ENCODE results near the gene EEF1G.

EEF1G gene

GRCh38 chr11:62602141-62603071, 28.7 kb upstream of the EEF1G start:
- no peak for DNase-seq (ENCODE audit: low read depth)
- H3K4me3 ChIP-seq (ENCODE audit: low read depth, low read length): peak overlapping the region; percentile 99

DNA sequence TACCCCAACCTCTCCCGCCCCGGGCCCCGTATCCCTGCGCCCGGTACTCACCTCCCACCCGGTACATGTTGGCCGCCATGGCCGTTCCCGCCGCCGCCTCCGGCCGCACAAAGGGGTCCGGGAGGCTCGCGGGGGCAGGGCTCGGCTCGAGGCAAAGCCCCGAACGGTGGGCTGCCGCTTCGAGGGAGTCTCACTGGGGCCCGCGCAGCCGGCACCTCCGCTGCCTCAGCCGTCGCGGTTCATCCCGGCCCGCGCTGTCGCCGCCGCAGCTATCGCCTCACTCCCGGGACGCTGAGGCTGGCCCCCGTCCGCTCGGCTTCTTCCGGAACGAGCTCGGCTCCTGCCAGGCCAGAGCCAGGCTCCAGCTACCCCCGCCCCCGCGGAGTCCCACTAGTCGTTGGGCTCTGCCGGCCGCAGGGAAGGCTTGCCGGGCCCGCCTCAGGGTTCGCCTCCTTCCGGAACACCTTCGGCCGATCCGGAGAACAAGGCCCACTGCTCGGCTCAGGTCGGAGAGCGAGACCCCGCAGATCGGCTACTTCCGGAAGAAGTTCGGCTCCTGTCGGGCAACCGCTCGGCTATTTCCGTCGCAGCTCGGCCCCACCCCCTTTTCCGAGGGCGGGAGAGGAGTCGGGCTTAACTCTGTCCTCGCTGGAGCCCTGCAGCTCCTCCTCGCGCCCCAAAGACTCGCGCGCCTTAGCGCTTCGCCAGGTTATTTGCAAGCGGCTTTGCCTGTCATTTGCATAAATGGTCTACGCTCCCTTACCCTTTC, 27.9 kb upstream of the EEF1G start, which contains the start of gene MTA2:
MTA2 (minus strand) TSS at position 494 of the 769 bp plus-strand sequence; CDS start at position 79, 415 bp downstream.
- H3K4me3 ChIP-seq (ENCODE audit: low read depth, low read length): peak within 1 kb of the TSS; percentile 99
- TF ChIP-seq, protein P1, sequence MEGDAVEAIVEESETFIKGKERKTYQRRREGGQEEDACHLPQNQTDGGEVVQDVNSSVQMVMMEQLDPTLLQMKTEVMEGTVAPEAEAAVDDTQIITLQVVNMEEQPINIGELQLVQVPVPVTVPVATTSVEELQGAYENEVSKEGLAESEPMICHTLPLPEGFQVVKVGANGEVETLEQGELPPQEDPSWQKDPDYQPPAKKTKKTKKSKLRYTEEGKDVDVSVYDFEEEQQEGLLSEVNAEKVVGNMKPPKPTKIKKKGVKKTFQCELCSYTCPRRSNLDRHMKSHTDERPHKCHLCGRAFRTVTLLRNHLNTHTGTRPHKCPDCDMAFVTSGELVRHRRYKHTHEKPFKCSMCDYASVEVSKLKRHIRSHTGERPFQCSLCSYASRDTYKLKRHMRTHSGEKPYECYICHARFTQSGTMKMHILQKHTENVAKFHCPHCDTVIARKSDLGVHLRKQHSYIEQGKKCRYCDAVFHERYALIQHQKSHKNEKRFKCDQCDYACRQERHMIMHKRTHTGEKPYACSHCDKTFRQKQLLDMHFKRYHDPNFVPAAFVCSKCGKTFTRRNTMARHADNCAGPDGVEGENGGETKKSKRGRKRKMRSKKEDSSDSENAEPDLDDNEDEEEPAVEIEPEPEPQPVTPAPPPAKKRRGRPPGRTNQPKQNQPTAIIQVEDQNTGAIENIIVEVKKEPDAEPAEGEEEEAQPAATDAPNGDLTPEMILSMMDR (IDR thresholded peaks at IDR 0.05; ENCODE audit: control insufficient read depth, extremely low read depth, insufficient read depth): no peak
- DNase-seq (ENCODE audit: low read depth): peak; percentile 93

More at GRCh38 chr11:62602141-62603071, 28.7 kb upstream of the EEF1G start:
- TF ChIP-seq, protein P1 (IDR thresholded peaks at IDR 0.05; ENCODE audit: control insufficient read depth, extremely low read depth, insufficient read depth): no peak

DNA sequence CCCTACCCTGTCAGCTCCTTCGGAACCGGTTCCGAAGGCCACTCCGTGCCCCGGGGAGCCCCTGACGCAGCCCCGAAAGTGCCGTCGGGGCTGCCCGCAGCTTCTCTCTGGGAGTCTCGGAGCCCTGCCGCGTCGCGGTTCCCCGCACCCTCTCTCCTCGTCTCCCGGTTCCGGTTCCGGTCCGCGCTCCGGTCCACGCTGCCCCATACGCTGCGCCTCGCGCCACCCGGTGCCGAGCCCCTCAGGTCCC, 27.4 kb upstream of the EEF1G start:
- no peak for DNase-seq (ENCODE audit: low read depth)
- H3K4me3 ChIP-seq (ENCODE audit: low read depth, low read length): peak overlapping the region; percentile 99
- TF ChIP-seq, protein P1 (IDR thresholded peaks at IDR 0.05; ENCODE audit: control insufficient read depth, extremely low read depth, insufficient read depth): no peak

GRCh38 chr11:62600367-62601121, 26.9 kb upstream of the EEF1G start:
- peak overlapping the region; percentile 99 for H3K4me3 ChIP-seq (ENCODE audit: low read depth, low read length)
- DNase-seq (ENCODE audit: low read depth): no peak
- TF ChIP-seq, protein P1 (IDR thresholded peaks at IDR 0.05; ENCODE audit: control insufficient read depth, extremely low read depth, insufficient read depth): no peak

DNA sequence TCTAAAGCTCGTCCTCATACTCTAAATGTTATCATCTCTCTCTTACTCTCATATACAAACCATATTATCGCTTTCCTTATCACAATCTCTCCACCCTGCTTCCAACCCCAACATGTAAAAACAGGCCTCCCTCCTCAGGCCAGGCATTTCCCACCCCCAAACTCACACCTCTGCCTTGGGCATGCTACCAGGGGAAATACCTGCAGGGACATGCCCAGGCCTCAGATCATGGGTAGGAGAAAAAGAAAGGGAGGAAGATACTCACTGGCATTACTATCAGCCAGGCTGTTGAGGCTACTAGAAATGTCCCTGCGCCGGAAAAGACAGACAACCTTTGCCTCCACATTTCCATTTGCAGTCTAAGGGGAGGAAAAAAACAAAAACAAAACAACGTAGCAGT, 26.2 kb upstream of the EEF1G start:
- DNase-seq (ENCODE audit: low read depth): no peak
- peak overlapping the region; percentile 99 for H3K4me3 ChIP-seq (ENCODE audit: low read depth, low read length)
- TF ChIP-seq, protein P1 (IDR thresholded peaks at IDR 0.05; ENCODE audit: control insufficient read depth, extremely low read depth, insufficient read depth): no peak

- TF ChIP-seq, protein P1 (IDR thresholded peaks at IDR 0.05; ENCODE audit: control insufficient read depth, extremely low read depth, insufficient read depth): no peak
- peak; percentile 99 for DNase-seq (ENCODE audit: low read depth)
- H3K4me3 ChIP-seq (ENCODE audit: low read depth, low read length): peak overlapping the region; percentile 99
Measured at GRCh38 chr11:62599069-62599696, 25.5 kb upstream of the EEF1G start.

All from LNCaP clone FGC (cell line).